Activated T-cell treated with anti-CD3 and anti-CD28 coated beads for 4 hours (primary cell): ENCODE results near the gene PHF5A.
"Not testable (repeated sequence)": the region's sequence is repeated elsewhere in the genome, so short reads cannot be mapped to it uniquely, and the experiment has no call there.

Experiments
- DNase-seq: peaks from one replicate; pipeline ENCODE4 v3.0.0-alpha.2; 2020

PHF5A gene

DNA sequence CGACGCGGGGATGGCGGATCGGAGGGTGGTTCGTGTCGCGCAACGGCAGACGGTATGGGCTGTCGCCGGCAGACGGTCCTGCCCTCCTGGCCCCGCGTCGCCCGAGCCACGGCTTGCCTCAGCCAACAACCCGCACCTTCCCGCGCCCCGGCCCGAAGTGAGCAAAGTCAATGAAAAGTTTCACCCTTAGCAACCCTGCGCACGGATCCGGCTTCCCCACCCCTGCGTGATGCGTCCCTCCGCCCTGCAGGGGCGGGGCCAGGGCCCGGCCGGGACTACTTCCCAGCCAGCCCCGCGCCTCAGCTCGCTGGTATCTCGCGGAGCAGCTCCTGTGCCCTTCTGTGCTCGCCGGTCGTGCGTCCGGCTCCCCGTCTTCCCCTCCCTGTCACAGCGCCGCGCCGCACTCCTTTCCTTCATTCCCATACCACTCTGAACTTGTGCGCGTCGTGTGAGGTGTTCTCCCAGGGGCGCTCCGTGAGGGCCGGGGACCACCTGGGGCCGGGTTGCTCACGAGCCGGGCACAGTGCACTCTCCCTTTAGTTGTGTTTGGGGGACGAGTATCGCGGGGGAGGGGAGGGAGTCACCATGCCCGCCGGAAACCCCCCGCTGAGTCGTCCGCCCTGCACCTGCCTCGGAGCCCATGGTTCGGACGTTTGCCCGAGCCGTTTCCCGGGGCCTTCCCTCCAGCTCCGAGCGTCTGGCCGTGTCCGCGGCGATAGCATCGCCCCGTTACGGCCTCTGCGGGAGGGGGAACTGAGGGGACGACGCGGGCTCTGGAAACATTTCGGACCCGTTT, 21.7 kb downstream of the PHF5A start, which contains the start of gene TOB2:
Gene TOB2 (minus strand): TSS at position 163 of the 796 bp plus-strand sequence. CDS start 9,456 bp downstream, outside the sequence.
- DNase-seq, result peak; percentile 91

DNA sequence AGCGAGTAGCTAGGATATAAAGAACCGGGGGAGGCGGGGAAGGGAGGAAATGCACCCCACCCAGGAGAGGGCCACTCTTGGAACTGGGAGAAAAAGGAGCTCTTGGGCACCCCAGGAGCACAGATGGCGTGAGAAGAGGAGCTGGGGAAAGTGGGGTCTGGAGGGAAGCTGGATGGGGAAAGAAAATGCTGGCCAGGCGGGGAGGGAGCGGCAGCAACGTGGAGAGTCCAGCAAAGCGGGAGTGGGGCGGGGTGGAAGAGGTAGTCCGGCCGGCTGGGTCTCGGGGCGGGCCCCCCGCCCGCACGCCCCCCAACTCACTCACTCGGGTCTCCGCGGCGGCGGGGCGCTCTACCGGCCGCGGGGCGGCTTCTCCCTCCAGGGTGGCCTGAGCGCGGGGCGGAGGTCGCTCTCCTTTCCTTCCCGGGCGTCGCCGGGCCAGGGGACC, 22.4 kb downstream of the PHF5A start:
- DNase-seq, result no peak

GRCh38 chr22:41445129-41446056, 23.1 kb downstream of the PHF5A start:
- DNase-seq, result no peak

DNA sequence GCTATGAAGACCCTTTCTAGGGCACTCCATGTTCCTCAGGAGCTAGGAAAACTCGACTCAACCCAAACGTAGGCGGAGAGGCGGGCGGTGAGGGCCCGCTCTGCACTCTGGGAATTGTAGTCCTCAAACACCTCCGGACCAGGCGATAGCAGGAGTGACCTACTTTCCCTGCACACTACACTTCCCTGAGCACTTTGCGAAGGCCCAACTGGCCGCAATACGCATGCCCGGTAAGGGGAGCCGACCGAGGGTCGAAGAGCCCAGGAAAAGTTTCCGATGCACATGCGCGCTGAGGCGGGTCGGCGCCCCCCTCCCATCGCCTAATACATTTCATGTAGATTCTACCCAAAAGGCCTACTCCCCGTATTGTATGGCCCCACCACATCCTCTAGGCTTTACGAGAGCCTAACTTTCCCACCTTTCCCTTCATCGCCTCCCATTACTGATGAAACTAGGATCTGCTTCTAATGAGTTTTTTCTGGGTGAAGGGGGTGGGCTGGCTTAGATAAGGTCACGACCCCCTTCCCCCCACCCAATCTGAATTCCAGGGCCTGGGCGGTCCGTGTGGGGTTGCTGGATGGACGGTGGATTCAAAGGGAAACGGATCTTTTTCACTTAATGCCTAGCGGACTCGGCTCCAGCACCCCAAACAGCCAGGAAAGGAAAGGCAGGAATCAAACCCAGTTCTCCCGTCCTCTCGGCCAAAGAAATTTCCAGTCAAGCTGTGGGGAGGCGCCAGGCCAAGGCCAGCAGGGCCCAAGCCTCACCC, 23.9 kb downstream of the PHF5A start:
- peak; percentile 70 for DNase-seq

- DNase-seq, result no peak
These were observed 26.2 kb downstream of the PHF5A start for GRCh38 chr22:41442240-41442792.

- DNase-seq, result not testable (repeated sequence)
These were observed 28.0 kb downstream of the PHF5A start for GRCh38 chr22:41440511-41440910.

GRCh38 chr22:41437198-41437597, 31.3 kb downstream of the PHF5A start:
- DNase-seq, result no peak

GRCh38 chr22:41436322-41437113, 32.0 kb downstream of the PHF5A start:
- no peak for DNase-seq

GRCh38 chr22:41435560-41435959, 32.9 kb downstream of the PHF5A start:
- DNase-seq, result no peak

DNA sequence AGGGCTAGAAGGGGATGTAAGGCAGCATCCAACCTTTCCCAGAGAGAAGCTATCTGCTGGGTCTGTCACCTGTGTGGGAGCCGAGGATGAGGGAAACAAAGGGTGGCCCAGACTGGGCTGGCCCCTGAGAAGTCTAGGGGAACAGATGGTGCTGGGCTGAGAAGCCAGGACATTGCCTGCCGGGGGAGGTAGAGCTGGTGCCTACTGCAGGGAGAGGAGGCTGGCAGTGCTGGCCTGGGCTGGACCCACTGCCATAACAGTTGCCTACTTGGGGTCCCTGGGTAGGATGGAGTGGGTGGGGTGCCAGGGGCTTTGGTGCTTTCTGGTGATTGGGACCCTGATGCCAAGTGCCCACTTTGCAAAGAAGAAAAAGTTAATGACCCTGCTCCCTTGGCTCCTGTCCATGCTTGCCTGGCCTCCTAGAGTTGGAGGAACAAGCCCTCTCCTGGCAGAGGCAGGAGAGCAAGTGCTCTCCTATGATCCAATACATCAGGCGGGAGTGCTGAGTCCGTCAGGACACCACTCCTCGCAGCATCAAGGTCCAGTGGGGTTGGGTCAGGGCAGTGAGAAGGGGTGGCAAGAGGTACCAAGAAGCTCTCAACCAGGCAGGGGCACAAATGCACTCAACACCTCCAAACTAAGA, 34.0 kb downstream of the PHF5A start:
- not testable (repeated sequence) for DNase-seq

DNA sequence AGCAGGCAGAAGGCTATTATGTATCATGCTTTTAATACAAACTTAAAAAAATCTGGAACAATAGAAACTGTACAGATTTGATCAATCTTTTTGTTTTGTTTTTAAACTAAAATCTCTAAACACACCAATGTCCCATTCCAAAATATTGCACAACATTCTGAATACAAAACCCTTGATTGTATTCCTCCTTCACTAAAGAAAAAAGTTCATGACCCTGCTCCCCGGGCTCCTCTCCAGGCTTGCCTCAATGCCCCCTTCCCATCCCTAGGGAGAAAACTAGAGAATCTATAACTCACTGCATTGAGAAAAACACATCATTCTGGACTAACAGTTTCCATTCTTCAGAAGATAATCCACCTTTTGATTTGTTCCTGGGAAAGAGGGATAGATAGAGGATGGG, 35.0 kb downstream of the PHF5A start:
- not testable (repeated sequence) for DNase-seq

DNA sequence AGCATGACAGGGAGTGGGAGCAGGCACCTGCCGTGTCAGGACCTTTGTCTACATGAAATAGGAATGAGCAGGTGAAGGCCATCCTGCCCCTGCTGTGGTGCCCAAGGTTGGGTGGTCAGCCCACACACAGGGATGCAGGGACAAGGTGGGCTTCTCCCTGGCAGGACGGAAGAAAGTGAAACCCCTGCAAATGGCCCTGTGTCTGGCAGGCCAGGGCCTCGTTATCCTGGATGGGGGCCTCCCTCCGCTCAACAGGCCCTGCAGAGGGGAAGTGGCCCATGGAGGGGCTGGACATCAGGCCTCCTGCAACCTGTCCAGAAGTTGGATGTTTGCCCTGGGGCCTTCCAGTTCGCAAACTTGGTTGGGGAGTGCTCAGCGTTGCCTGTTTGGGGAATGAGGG, 36.8 kb downstream of the PHF5A start:
- no peak for DNase-seq

DNA sequence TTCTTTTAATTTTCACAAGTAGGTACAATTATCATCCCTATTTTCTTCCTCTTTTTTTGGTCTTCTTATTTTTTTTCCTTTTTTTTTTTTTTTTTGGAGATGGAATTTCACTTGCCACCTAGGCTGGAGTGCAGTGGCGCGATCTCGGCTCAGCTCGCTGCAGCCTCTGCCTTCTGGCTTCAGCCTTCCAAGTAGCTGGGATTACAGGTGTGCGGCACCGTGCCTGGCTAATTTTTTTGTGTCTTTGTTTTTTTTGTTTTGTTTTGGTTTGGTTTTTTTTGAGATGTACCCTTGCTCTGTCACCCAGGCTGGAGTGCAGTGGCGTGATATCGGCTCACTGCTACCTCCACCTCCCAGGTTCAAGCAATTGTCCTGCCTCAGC, 38.5 kb downstream of the PHF5A start:
- no peak for DNase-seq

- no peak for DNase-seq
These were observed 39.1 kb downstream of the PHF5A start for GRCh38 chr22:41429232-41429950.

DNA sequence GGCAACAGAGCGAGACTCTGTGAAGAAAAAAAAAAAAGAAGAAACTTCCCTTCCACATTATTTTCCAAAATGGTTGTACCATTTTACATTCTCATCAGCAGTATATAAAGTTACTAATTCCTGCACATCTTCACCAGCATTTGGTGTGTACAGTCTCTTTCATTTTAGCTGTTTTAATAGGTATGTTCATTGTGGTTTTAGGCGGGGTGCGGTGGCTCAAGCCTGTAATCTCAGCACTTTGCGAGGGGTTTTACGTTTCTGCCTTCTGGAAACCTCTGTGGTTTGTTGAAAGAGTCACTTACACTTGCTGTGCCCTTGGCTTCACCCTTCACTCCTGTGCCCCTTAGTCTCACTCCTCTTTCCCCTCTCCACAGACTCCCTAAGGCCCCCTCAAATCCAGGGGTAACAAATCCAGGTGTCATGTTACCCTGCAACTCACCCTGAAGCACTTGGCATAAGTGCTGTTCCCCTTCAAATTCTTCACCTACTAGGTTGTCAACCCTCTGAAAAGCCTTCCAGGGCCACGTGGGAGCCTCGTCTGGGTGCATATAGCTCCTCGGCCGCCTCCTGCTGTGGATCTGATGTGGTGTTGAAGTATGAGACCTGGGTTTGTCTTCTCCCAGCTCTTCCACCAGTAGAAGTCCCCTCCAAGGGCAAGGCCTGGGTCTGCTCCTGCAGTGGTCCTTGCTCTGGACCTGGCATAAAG, 42.7 kb downstream of the PHF5A start:
- no peak for DNase-seq

GRCh38 chr22:41418717-41419116, 49.8 kb downstream of the PHF5A start:
- no peak for DNase-seq

DNA sequence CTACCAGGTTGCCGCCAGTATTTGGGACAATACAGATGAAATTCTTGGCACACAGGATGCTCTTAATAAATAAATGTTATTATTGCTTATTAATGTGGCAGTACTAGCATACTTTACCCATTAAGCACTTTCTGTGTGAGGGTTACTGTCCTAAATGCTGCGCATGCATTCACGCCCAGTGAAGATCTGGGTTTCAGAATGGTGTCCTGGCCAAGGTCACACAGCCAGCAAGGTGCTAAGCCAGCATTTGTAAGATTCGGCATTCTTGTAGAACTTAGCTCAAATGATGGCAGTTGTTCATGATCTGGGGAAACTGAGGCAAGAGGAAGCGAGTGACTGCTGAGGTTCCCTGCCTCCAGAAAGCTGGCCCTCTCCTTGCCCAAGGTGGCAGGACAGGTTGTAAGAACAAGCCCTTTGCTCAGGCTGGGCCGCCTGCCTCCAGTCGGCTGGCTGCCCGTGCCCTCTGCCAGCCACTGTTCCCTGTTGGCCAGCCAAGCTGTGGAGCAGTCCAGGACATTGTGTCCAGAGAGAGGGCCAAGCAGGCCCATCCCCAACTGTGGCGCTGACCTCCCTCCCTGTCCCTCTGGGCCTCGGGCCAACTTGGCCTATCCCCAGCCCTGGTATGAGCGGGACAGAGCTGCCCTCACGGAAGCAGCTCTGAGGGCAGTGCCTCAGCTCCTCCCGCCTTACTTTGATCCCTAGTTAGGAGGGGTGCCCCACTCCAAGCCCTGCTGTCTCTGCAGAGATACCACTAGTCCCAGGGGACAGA, 50.7 kb downstream of the PHF5A start:
- DNase-seq, result no peak

GRCh38 chr22:41415554-41415953, 52.9 kb downstream of the PHF5A start:
- no peak for DNase-seq
